Mucosa of rectum (tissue), 2 donors: ENCODE data around the gene APOC1.
A peak's percentile ranks its signal among the peaks of the same experiment; 100 is the strongest.
"Not testable (repeated sequence)": the region's sequence is repeated elsewhere in the genome, so short reads cannot be mapped to it uniquely, and the experiment has no call there.

ENCODE experiments used
- H3K27ac ChIP-seq, 2 donors: one replicate each; pipeline ENCODE4 v1.7.0; 2013; ENCODE audit warnings: inconsistent platforms in 2 of 2, low read depth in 2 of 2, low read length in 2 of 2
- H3K27me3 ChIP-seq, 2 donors: one replicate each; pipeline ENCODE4 v1.7.0; 2013; ENCODE audit warnings: low read length in 2 of 2; ENCODE audit not compliant: control insufficient read depth in 2 of 2, insufficient read depth in 2 of 2
- H3K36me3 ChIP-seq, 2 donors: one replicate each; pipeline ENCODE4 v1.7.0; 2013; ENCODE audit warnings: low read length in 2 of 2; ENCODE audit not compliant: control insufficient read depth in 2 of 2, insufficient read depth in 2 of 2
- H3K4me1 ChIP-seq, 2 donors: one replicate each; pipeline ENCODE4 v1.7.0; 2013; ENCODE audit warnings: low read length in 2 of 2, mild to moderate bottlenecking in 1 of 2; ENCODE audit not compliant: control insufficient read depth in 2 of 2, insufficient read depth in 2 of 2
- H3K4me3 ChIP-seq, 2 donors: one replicate each; pipeline ENCODE4 v1.7.0; 2013; ENCODE audit warnings: low read length in 2 of 2
- H3K9ac ChIP-seq, 2 donors: one replicate each; pipeline ENCODE4 v1.7.0; 2013; ENCODE audit warnings: low read length in 2 of 2, low read depth in 1 of 2, mild to moderate bottlenecking in 1 of 2
- H3K9me3 ChIP-seq, 2 donors: one replicate each; pipeline ENCODE4 v1.7.0; 2013; ENCODE audit warnings: low read length in 2 of 2; ENCODE audit not compliant: control insufficient read depth in 2 of 2
- donor health status: healthy.
- donor health status: Normal muscosa, but diverticular disease.

The APOC1 gene

GRCh38 chr19:44914433-44915206, at the start of gene APOC1:
TSS of gene APOC1 (plus strand) at chr19:44914608. CDS start at chr19:44914892, 284 bp downstream.
- Histone ChIP-seq H3K9ac (peak within 1 kb of the TSS; percentile 44 to 57), H3K4me3 (peak within 1 kb of the TSS; percentile 65 to 69), H3K27ac (peak within 1 kb of the TSS in 1 of 2 donors; percentile 23)
- H3K4me1 ChIP-seq, H3K27me3 ChIP-seq, H3K36me3 ChIP-seq, H3K9me3 ChIP-seq: not testable (repeated sequence)

- H3K9ac ChIP-seq = no peak overlapping the region
- H3K27ac ChIP-seq = no peak overlapping the region
- no peaks in the 10 kb centered on the region for H3K9me3 ChIP-seq
- H3K36me3 ChIP-seq = peaks cover 9 to 11% of the 10 kb centered on the region in 2 donors
- no peaks in the 10 kb centered on the region for H3K27me3 ChIP-seq
- no peak overlapping the region for H3K4me3 ChIP-seq
- H3K4me1 ChIP-seq = peaks cover 0 to 4% of the 10 kb centered on the region in 2 donors
These were observed 49.1 kb upstream of the APOC1 start for GRCh38 chr19:44865196-44865767.

GRCh38 chr19:44866664-44867063, 47.7 kb upstream of the APOC1 start:
- Histone ChIP-seq H3K4me3 (no peak overlapping the region), H3K36me3 (peaks cover 12% of the 10 kb centered on the region in 2 donors), H3K9me3 (no peaks in the 10 kb centered on the region), H3K27ac (no peak overlapping the region), H3K9ac (no peak overlapping the region), H3K27me3 (no peaks in the 10 kb centered on the region), H3K4me1 (peaks cover 0 to 4% of the 10 kb centered on the region in 2 donors)

GRCh38 chr19:44867578-44867977, 46.8 kb upstream of the APOC1 start:
- no peak overlapping the region for H3K27ac ChIP-seq
- H3K27me3 ChIP-seq = no peaks in the 10 kb centered on the region
- peaks cover 0 to 4% of the 10 kb centered on the region in 2 donors for H3K4me1 ChIP-seq
- H3K4me3 ChIP-seq = no peak overlapping the region
- H3K36me3 ChIP-seq = peaks cover 20% of the 10 kb centered on the region in 2 donors
- H3K9ac ChIP-seq = no peak overlapping the region
- no peaks in the 10 kb centered on the region for H3K9me3 ChIP-seq

- H3K36me3 ChIP-seq = peaks cover 36 to 39% of the 10 kb centered on the region in 2 donors
- H3K27ac ChIP-seq = no peak overlapping the region
- H3K4me3 ChIP-seq = no peak overlapping the region
- no peak overlapping the region for H3K9ac ChIP-seq
- no peaks in the 10 kb centered on the region for H3K27me3 ChIP-seq
- H3K4me1 ChIP-seq = peaks cover 3 to 4% of the 10 kb centered on the region in 2 donors
- H3K9me3 ChIP-seq = no peaks in the 10 kb centered on the region
These were observed 44.5 kb upstream of the APOC1 start for GRCh38 chr19:44869733-44870470.

- H3K36me3 ChIP-seq = peaks cover 33 to 43% of the 10 kb centered on the region in 2 donors
- peaks cover 8 to 11% of the 10 kb centered on the region in 2 donors for H3K4me1 ChIP-seq
- H3K4me3 ChIP-seq = no peak overlapping the region
- no peaks in the 10 kb centered on the region for H3K27me3 ChIP-seq
- no peak overlapping the region for H3K27ac ChIP-seq
- no peaks in the 10 kb centered on the region for H3K9me3 ChIP-seq
- no peak overlapping the region for H3K9ac ChIP-seq
These were observed 42.6 kb upstream of the APOC1 start for GRCh38 chr19:44871809-44872208.

GRCh38 chr19:44872661-44873060, 41.7 kb upstream of the APOC1 start:
- H3K27me3 ChIP-seq = no peaks in the 10 kb centered on the region
- H3K9me3 ChIP-seq = no peaks in the 10 kb centered on the region
- H3K36me3 ChIP-seq = peaks cover 33 to 39% of the 10 kb centered on the region in 2 donors
- peaks cover 8 to 11% of the 10 kb centered on the region in 2 donors for H3K4me1 ChIP-seq
- H3K27ac ChIP-seq = no peak overlapping the region
- no peak overlapping the region for H3K9ac ChIP-seq
- no peak overlapping the region for H3K4me3 ChIP-seq

GRCh38 chr19:44874317-44874716, 40.1 kb upstream of the APOC1 start:
- no peaks in the 10 kb centered on the region for H3K27me3 ChIP-seq
- no peaks in the 10 kb centered on the region for H3K9me3 ChIP-seq
- peaks cover 8 to 11% of the 10 kb centered on the region in 2 donors for H3K4me1 ChIP-seq
- H3K9ac ChIP-seq = no peak overlapping the region
- peaks cover 36 to 43% of the 10 kb centered on the region in 2 donors for H3K36me3 ChIP-seq
- no peak overlapping the region for H3K27ac ChIP-seq
- H3K4me3 ChIP-seq = no peak overlapping the region

GRCh38 chr19:44875666-44876451, 38.5 kb upstream of the APOC1 start:
- peaks cover 32 to 43% of the 10 kb centered on the region in 2 donors for H3K36me3 ChIP-seq
- H3K9me3 ChIP-seq = no peaks in the 10 kb centered on the region
- peak overlapping the region in 1 of 2 donors; percentile 7 for H3K4me3 ChIP-seq
- H3K27me3 ChIP-seq = no peaks in the 10 kb centered on the region
- peak overlapping the region in 1 of 2 donors; percentile 61 for H3K27ac ChIP-seq
- no peak overlapping the region for H3K9ac ChIP-seq
- peaks cover 4 to 11% of the 10 kb centered on the region in 2 donors for H3K4me1 ChIP-seq
